Testis (tissue), 2 donors: ENCODE data around the gene TENT5A.

Source experiments
- CTCF ChIP-seq, 3 experiments: fragments of 450-650 bp in 2 of 3; fragments of 200-600 bp in 1 of 3; sonication (generic) in 1 of 3; IDR thresholded peaks; one replicate each; pipeline ENCODE4 v1.5.1; 2016 to 2019; ENCODE audit warnings: antibody characterized with exemption in 3 of 3, mild to moderate bottlenecking in 2 of 3, moderate library complexity in 1 of 3
- POLR2A ChIP-seq: fragments of 450-650 bp; IDR thresholded peaks from one replicate; pipeline ENCODE4 v1.6.1; 2017; ENCODE audit warnings: antibody characterized with exemption, mild to moderate bottlenecking, moderate library complexity

GRCh38 chr6:81799323-81799722 lies 46.8 kb upstream of the TENT5A start:
- TF ChIP-seq CTCF (IDR thresholded peaks at IDR 0.05) (no peak), POLR2A (no peak)
